Loucy (cell line): ENCODE results near the gene EOMES.

Experiments used
- H2AFZ ChIP-seq: fragments of 200-600 bp; sonication (generic); 2 replicates; pipeline ENCODE4 v1.6.0; 2016; ENCODE audit warnings: antibody characterized with exemption, mild to moderate bottlenecking, low read length, moderate library complexity
- H3F3A ChIP-seq: fragments of 200-600 bp; 2 replicates; pipeline ENCODE4 v1.6.0; 2016; ENCODE audit warnings: antibody characterized with exemption, low read depth, mild to moderate bottlenecking
- H3K27me3 ChIP-seq: fragments of 200-600 bp; sonication (generic); 2 replicates; pipeline ENCODE4 v1.6.1; 2014; ENCODE audit warnings: low read length, mild to moderate bottlenecking; ENCODE audit not compliant: insufficient read depth, poor library complexity, severe bottlenecking
- H3K36me3 ChIP-seq: fragments of 200-600 bp; sonication (generic); 2 replicates; pipeline ENCODE4 v1.6.1; 2016; ENCODE audit warnings: low read length; ENCODE audit not compliant: insufficient read depth
- H3K4me1 ChIP-seq: fragments of 200-600 bp; sonication (generic); 2 replicates; pipeline ENCODE4 v1.5.1; 2014; ENCODE audit warnings: low read length, mild to moderate bottlenecking; ENCODE audit not compliant: insufficient read depth, poor library complexity, severe bottlenecking
- H3K4me2 ChIP-seq: fragments of 200-600 bp; sonication (generic); 2 replicates; pipeline ENCODE4 v1.6.0; 2014; ENCODE audit warnings: antibody characterized with exemption, low read length, low read depth, mild to moderate bottlenecking; ENCODE audit not compliant: poor library complexity, severe bottlenecking
- H3K4me3 ChIP-seq: fragments of 200-600 bp; sonication (generic); 2 replicates; pipeline ENCODE4 v1.5.1; 2014; ENCODE audit warnings: low read length, mild to moderate bottlenecking, mixed read lengths; ENCODE audit not compliant: poor library complexity, severe bottlenecking
- H3K79me2 ChIP-seq: fragments of 200-600 bp; sonication (generic); 2 replicates; pipeline ENCODE4 v1.6.1; 2014; ENCODE audit warnings: low read length; ENCODE audit not compliant: insufficient read depth
- H3K9ac ChIP-seq: fragments of 200-600 bp; sonication (generic); 2 replicates; pipeline ENCODE4 v1.6.0; 2014; ENCODE audit warnings: mild to moderate bottlenecking, low read depth, low read length, moderate library complexity; ENCODE audit not compliant: poor library complexity, severe bottlenecking
- H3K9me2 ChIP-seq: fragments of 200-600 bp; sonication (generic); replicated peaks from 2 replicates; pipeline ENCODE4 v1.6.1; 2016; ENCODE audit warnings: low read depth, low read length, mixed read lengths
- H3K9me3 ChIP-seq: fragments of 200-600 bp; sonication (generic); 2 replicates; pipeline ENCODE4 v1.6.1; 2014; ENCODE audit warnings: mild to moderate bottlenecking, antibody characterized with exemption, low read length, low read depth; ENCODE audit not compliant: insufficient read depth
- H4K20me1 ChIP-seq: fragments of 200-600 bp; sonication (generic); 2 replicates; pipeline ENCODE4 v1.6.0; 2014; ENCODE audit warnings: antibody characterized with exemption, low read length, mild to moderate bottlenecking; ENCODE audit not compliant: insufficient read depth, poor library complexity, severe bottlenecking
- CTCF ChIP-seq: fragments of 200-600 bp; sonication (generic); conservative IDR thresholded peaks from 2 replicates; pipeline ENCODE4 v1.5.1; 2014; ENCODE audit warnings: mild to moderate bottlenecking, antibody characterized with exemption, low read length
- EZH2phosphoT487 ChIP-seq: fragments of 200-600 bp; IDR thresholded peaks from 2 replicates; pipeline ENCODE4 v1.6.1; 2018; ENCODE audit warnings: antibody characterized with exemption, mild to moderate bottlenecking, moderate library complexity, borderline replicate concordance

The EOMES gene

GRCh38 chr3:27749643-27750042 is 27.5 kb upstream of the EOMES start:
- no peaks in the 10 kb centered on the region for H3K9me3 ChIP-seq
- H3K4me3 ChIP-seq: no peak overlapping the region
- no peak overlapping the region for H2AFZ ChIP-seq
- no peak overlapping the region for H3K9ac ChIP-seq
- H3K9me2 ChIP-seq: no peaks in the 10 kb centered on the region
- no peak overlapping the region for H3K4me2 ChIP-seq
- no peaks in the 10 kb centered on the region for H3F3A ChIP-seq
- no peaks in the 10 kb centered on the region for H3K36me3 ChIP-seq
- no peaks in the 10 kb centered on the region for H3K27me3 ChIP-seq
- peaks cover 7% of the 10 kb centered on the region for H3K4me1 ChIP-seq
- H3K79me2 ChIP-seq: no peaks in the 10 kb centered on the region
- no peaks in the 10 kb centered on the region for H4K20me1 ChIP-seq
- no peak for TF ChIP-seq CTCF
- TF ChIP-seq EZH2phosphoT487: no peak

GRCh38 chr3:27746838-27747237 is 24.7 kb upstream of the EOMES start:
- Histone ChIP-seq H3F3A (no peaks in the 10 kb centered on the region), H3K4me2 (no peak overlapping the region), H2AFZ (no peak overlapping the region), H3K9me3 (no peaks in the 10 kb centered on the region), H3K9ac (no peak overlapping the region), H3K9me2 (no peaks in the 10 kb centered on the region), H3K27me3 (no peaks in the 10 kb centered on the region), H3K79me2 (no peaks in the 10 kb centered on the region), H3K4me3 (no peak overlapping the region), H3K36me3 (no peaks in the 10 kb centered on the region), H3K4me1 (peaks cover 7% of the 10 kb centered on the region), H4K20me1 (no peaks in the 10 kb centered on the region)
- TF ChIP-seq CTCF (no peak; the same call in 1 of the 2 replicates), EZH2phosphoT487 (no peak)

GRCh38 chr3:27740854-27741253 is 18.7 kb upstream of the EOMES start:
- Histone ChIP-seq H3F3A (no peaks in the 10 kb centered on the region), H3K4me1 (peaks cover 5% of the 10 kb centered on the region), H3K79me2 (no peaks in the 10 kb centered on the region), H2AFZ (no peak overlapping the region), H3K36me3 (no peaks in the 10 kb centered on the region), H3K27me3 (no peaks in the 10 kb centered on the region), H3K9me3 (no peaks in the 10 kb centered on the region), H3K9ac (no peak overlapping the region), H3K4me3 (no peak overlapping the region), H3K9me2 (no peaks in the 10 kb centered on the region), H3K4me2 (no peak overlapping the region), H4K20me1 (no peaks in the 10 kb centered on the region)
- no peak for TF ChIP-seq CTCF
- TF ChIP-seq EZH2phosphoT487: no peak
